WTC11 (cell line): ENCODE measurements around the gene TEK.

Experiments used
- CREB1 ChIP-seq: sonication (generic); formaldehyde crosslinking; IDR thresholded peaks from 2 replicates; pipeline ENCODE4 v1.8.0; 2023; ENCODE audit warnings: mild to moderate bottlenecking, missing genetic modification reagents
- CREM ChIP-seq: sonication (generic); formaldehyde crosslinking; IDR thresholded peaks from 2 replicates; pipeline ENCODE4 v1.8.1; 2022; ENCODE audit warnings: mild to moderate bottlenecking, missing genetic modification reagents, moderate library complexity
- KAT7 ChIP-seq: sonication (generic); formaldehyde crosslinking; IDR thresholded peaks from 2 replicates; pipeline ENCODE4 v1.8.1; 2023; ENCODE audit warnings: missing genetic modification reagents, mild to moderate bottlenecking, borderline replicate concordance
- NR2C2 ChIP-seq: sonication (generic); formaldehyde crosslinking; IDR thresholded peaks from 2 replicates; pipeline ENCODE4 v1.8.0; 2022; ENCODE audit warnings: mild to moderate bottlenecking, missing genetic modification reagents
- TP53 ChIP-seq: sonication (generic); formaldehyde crosslinking; IDR thresholded peaks from 2 replicates; pipeline ENCODE4 v1.8.1; 2023; ENCODE audit warnings: mild to moderate bottlenecking, missing genetic modification reagents
- ZBTB21 ChIP-seq: sonication (generic); formaldehyde crosslinking; IDR thresholded peaks from 2 replicates; pipeline ENCODE4 v1.8.1; 2023; ENCODE audit warnings: mild to moderate bottlenecking, missing genetic modification reagents, borderline replicate concordance
- ZNF138 ChIP-seq: sonication (generic); formaldehyde crosslinking; conservative IDR thresholded peaks from 2 replicates; pipeline ENCODE4 v1.8.1; 2022; ENCODE audit warnings: mild to moderate bottlenecking, moderate library complexity, missing genetic modification reagents
- ZNF671 ChIP-seq: fragments of 250-450 bp; sonication (Bioruptor Pico); IDR thresholded peaks from 2 replicates; pipeline ENCODE4 v1.8.0; 2021; ENCODE audit warnings: mild to moderate bottlenecking
- TF ChIP-seq, protein P1 (sequence below): fragments of 200-600 bp; IDR thresholded peaks from 2 replicates; pipeline ENCODE4 v1.8.0; 2022; ENCODE audit warnings: antibody characterized with exemption
- TF ChIP-seq, protein P2 (sequence below): fragments of 250-450 bp; sonication (Bioruptor Pico); conservative IDR thresholded peaks from 2 replicates; pipeline ENCODE4 v1.9.0; 2021; ENCODE audit warnings: mild to moderate bottlenecking
- TF ChIP-seq, protein P3 (sequence below): sonication (generic); formaldehyde crosslinking; IDR thresholded peaks from 2 replicates; pipeline ENCODE4 v1.8.0; 2022; ENCODE audit warnings: mild to moderate bottlenecking, missing genetic modification reagents
- TF ChIP-seq, protein P4 (sequence below): sonication (generic); formaldehyde crosslinking; IDR thresholded peaks from 2 replicates; pipeline ENCODE4 v1.8.1; 2023; ENCODE audit warnings: mild to moderate bottlenecking, missing genetic modification reagents
- TF ChIP-seq, protein P5 (sequence below): sonication (generic); formaldehyde crosslinking; IDR thresholded peaks from 2 replicates; pipeline ENCODE4 v1.8.1; 2022; ENCODE audit warnings: low read depth, mild to moderate bottlenecking, moderate library complexity, missing genetic modification reagents, borderline replicate concordance
- TF ChIP-seq, protein P6 (sequence below): fragments of 250-450 bp; sonication (Bioruptor Pico); IDR thresholded peaks from 2 replicates; pipeline ENCODE4 v1.8.0; 2021; ENCODE audit warnings: mild to moderate bottlenecking

DNA sequence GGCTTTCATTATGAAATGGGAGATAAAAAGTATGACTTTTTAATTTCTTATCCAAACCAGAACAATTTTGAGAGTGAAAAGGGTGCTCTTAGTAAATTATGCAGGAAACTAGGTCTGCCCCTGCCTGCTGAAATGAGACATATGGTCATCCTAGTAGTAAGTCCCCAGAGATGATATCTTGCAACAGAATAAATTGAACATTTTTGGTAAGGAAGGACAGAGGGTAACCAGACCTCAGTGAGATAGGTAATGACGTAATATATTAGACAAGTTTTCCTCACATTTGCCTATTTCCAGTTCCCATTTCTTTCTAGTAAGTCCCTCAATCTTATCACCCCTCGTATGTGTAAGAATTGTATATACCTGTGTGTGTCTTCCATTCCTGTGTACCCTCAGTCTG lies 96.2 kb downstream of the TEK start:
- TF ChIP-seq, protein P1, sequence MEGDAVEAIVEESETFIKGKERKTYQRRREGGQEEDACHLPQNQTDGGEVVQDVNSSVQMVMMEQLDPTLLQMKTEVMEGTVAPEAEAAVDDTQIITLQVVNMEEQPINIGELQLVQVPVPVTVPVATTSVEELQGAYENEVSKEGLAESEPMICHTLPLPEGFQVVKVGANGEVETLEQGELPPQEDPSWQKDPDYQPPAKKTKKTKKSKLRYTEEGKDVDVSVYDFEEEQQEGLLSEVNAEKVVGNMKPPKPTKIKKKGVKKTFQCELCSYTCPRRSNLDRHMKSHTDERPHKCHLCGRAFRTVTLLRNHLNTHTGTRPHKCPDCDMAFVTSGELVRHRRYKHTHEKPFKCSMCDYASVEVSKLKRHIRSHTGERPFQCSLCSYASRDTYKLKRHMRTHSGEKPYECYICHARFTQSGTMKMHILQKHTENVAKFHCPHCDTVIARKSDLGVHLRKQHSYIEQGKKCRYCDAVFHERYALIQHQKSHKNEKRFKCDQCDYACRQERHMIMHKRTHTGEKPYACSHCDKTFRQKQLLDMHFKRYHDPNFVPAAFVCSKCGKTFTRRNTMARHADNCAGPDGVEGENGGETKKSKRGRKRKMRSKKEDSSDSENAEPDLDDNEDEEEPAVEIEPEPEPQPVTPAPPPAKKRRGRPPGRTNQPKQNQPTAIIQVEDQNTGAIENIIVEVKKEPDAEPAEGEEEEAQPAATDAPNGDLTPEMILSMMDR: no peak
- TF ChIP-seq KAT7 (no peak), ZNF138 (no peak), CREM (CRISPR knock-in tag) (no peak), ZBTB21 (no peak), CREB1 (CRISPR knock-in tag) (no peak), ZNF671 (CRISPR knock-in tag) (no peak), TP53 (CRISPR knock-in tag) (no peak), NR2C2 (CRISPR knock-in tag) (no peak)
- TF ChIP-seq, protein P2, sequence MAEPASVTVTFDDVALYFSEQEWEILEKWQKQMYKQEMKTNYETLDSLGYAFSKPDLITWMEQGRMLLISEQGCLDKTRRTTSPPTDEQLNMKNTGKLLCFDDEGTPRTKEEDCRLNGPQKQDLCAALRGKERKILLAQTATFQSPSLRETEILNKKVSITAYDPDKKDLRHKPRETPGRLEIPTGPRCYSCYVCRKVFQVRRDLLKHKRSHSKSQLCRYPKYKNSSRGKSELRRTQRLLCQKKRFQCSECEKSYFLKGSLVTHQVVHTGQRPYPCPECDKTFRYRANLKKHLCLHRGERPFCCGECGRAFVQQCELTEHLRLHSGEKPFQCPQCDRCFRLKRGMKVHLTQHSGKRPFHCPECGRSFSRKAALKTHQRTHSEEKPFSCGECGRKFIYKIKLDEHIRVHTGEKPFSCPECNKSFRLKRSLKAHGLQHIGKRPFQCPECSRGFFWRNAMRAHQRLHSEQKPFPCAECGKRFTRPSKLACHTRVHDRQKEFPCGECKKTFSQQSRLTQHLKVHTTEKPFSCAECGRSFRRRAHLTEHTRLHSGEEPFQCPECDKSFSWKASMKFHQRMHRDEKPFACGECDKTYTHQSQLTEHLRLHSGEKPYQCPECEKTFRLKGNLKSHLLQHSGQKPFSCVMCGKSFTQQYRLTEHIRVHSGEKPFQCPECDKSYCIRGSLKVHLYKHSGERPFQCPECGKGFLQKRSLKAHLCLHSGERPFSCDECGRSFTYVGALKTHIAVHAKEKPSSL (CRISPR knock-in tag): no peak
- TF ChIP-seq, protein P3, sequence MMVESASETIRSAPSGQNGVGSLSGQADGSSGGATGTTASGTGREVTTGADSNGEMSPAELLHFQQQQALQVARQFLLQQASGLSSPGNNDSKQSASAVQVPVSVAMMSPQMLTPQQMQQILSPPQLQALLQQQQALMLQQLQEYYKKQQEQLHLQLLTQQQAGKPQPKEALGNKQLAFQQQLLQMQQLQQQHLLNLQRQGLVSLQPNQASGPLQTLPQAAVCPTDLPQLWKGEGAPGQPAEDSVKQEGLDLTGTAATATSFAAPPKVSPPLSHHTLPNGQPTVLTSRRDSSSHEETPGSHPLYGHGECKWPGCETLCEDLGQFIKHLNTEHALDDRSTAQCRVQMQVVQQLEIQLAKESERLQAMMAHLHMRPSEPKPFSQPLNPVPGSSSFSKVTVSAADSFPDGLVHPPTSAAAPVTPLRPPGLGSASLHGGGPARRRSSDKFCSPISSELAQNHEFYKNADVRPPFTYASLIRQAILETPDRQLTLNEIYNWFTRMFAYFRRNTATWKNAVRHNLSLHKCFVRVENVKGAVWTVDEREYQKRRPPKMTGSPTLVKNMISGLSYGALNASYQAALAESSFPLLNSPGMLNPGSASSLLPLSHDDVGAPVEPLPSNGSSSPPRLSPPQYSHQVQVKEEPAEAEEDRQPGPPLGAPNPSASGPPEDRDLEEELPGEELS (CRISPR knock-in tag): no peak
- TF ChIP-seq, protein P4, sequence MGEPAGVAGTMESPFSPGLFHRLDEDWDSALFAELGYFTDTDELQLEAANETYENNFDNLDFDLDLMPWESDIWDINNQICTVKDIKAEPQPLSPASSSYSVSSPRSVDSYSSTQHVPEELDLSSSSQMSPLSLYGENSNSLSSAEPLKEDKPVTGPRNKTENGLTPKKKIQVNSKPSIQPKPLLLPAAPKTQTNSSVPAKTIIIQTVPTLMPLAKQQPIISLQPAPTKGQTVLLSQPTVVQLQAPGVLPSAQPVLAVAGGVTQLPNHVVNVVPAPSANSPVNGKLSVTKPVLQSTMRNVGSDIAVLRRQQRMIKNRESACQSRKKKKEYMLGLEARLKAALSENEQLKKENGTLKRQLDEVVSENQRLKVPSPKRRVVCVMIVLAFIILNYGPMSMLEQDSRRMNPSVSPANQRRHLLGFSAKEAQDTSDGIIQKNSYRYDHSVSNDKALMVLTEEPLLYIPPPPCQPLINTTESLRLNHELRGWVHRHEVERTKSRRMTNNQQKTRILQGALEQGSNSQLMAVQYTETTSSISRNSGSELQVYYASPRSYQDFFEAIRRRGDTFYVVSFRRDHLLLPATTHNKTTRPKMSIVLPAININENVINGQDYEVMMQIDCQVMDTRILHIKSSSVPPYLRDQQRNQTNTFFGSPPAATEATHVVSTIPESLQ: no peak
- TF ChIP-seq, protein P5, sequence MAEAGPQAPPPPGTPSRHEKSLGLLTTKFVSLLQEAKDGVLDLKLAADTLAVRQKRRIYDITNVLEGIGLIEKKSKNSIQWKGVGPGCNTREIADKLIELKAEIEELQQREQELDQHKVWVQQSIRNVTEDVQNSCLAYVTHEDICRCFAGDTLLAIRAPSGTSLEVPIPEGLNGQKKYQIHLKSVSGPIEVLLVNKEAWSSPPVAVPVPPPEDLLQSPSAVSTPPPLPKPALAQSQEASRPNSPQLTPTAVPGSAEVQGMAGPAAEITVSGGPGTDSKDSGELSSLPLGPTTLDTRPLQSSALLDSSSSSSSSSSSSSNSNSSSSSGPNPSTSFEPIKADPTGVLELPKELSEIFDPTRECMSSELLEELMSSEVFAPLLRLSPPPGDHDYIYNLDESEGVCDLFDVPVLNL: no peak
- TF ChIP-seq, protein P6, sequence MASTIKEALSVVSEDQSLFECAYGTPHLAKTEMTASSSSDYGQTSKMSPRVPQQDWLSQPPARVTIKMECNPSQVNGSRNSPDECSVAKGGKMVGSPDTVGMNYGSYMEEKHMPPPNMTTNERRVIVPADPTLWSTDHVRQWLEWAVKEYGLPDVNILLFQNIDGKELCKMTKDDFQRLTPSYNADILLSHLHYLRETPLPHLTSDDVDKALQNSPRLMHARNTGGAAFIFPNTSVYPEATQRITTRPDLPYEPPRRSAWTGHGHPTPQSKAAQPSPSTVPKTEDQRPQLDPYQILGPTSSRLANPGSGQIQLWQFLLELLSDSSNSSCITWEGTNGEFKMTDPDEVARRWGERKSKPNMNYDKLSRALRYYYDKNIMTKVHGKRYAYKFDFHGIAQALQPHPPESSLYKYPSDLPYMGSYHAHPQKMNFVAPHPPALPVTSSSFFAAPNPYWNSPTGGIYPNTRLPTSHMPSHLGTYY: no peak
